Skeletal muscle tissue (tissue), 4 donors: ENCODE data around the gene MELK. TPM values are rescaled to one million over a fixed set of nuclear protein-coding genes. Genes with fewer than 3 reads are reported as not detected.
A peak's percentile ranks its signal among the peaks of the same experiment; 100 is the strongest.
"Not testable (repeated sequence)": the region's sequence is repeated elsewhere in the genome, so short reads cannot be mapped to it uniquely, and the experiment has no call there.

ENCODE experiments used
- H3K27ac ChIP-seq: one replicate; pipeline ENCODE4 v1.7.0; 2013; ENCODE audit warnings: mild to moderate bottlenecking, low read depth, low read length, inconsistent platforms
- H3K27me3 ChIP-seq, 3 donors: one replicate each; pipeline ENCODE4 v1.7.0; 2013; ENCODE audit warnings: low read length in 3 of 3; ENCODE audit not compliant: control insufficient read depth in 3 of 3, insufficient read depth in 3 of 3
- H3K36me3 ChIP-seq, 3 donors: one replicate each; pipeline ENCODE4 v1.7.0; 2013; ENCODE audit warnings: low read length in 3 of 3; ENCODE audit not compliant: control insufficient read depth in 3 of 3, insufficient read depth in 3 of 3
- H3K4me1 ChIP-seq, 3 donors: one replicate each; pipeline ENCODE4 v1.7.0; 2013; ENCODE audit warnings: low read length in 3 of 3, mild to moderate bottlenecking in 3 of 3; ENCODE audit not compliant: control insufficient read depth in 3 of 3, insufficient read depth in 3 of 3
- H3K4me3 ChIP-seq, 3 donors: one replicate each; pipeline ENCODE4 v1.7.0; 2013; ENCODE audit warnings: low read length in 3 of 3
- H3K9ac ChIP-seq, 3 donors: one replicate each; pipeline ENCODE4 v1.7.0; 2013; ENCODE audit warnings: low read length in 3 of 3, mild to moderate bottlenecking in 3 of 3, moderate library complexity in 2 of 3, low read depth in 1 of 3
- H3K9me3 ChIP-seq, 3 donors: one replicate each; pipeline ENCODE4 v1.7.0; 2013; ENCODE audit warnings: low read length in 3 of 3; ENCODE audit not compliant: control insufficient read depth in 3 of 3
- total RNA-seq: library from RNA; depleted of rRNA; stranded (reverse); fragments of >200 nt; gene quantifications from one replicate; pipeline ENCODE4 v1.2.3, GENCODE V29; 2014
- donor health status: Osteomylitis.

Gene MELK
- total RNA-seq, result 6.3 TPM

DNA sequence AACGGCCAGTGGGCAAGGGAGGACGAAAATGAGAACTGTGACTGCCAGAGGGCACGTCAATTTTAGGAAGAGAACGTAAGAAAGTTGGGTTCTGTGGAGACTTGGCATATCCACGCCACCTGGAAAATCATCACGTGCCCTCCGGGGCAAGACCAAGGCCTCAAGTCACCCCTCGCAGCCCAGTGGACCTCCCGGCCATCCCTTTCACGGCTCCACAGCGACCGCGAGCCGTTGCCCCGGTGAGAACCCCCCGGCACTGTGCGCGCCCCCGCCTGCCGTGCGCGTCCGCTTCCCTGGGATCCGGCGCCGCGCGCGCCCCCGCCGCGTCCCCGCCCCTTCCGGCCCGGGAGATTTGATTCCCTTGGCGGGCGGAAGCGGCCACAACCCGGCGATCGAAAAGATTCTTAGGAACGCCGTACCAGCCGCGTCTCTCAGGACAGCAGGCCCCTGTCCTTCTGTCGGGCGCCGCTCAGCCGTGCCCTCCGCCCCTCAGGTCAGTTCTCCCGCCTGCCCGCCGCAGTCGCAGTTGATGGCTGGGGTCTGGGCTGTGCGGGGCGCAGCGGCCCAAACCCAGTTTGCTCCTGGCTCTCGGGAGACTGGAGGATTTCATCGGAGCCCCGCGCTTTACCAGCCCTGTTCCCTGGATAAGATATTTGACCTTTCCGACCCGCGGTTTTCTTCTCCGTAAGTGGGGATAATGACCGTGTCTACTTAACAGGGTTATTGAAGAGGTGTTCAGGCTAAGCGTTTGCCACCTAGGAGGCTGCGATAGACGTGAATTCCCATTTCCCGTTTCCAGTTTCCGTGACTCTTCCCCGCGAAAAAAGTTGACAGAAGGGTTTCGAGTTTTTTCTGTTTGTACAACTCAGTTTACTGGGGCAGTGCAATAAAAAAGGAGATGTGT lies at the start of gene MELK:
TSS of gene MELK (plus strand) at position 381 of the 904 bp plus-strand sequence. CDS start 8,787 bp downstream, outside the sequence.
- Histone ChIP-seq H3K4me3 (peak within 1 kb of the TSS; percentile 90 to 96 (median 95)), H3K27me3 (no peaks in the 10 kb centered on the region), H3K9ac (peak within 1 kb of the TSS; percentile 76 to 88 (median 77)), H3K9me3 (no peaks in the 10 kb centered on the region), H3K4me1 (peaks cover 5 to 17% (median 11%) of the 10 kb centered on the region in 3 donors), H3K36me3 (no peaks in the 10 kb centered on the region), H3K27ac (peak within 1 kb of the TSS; percentile 30)

DNA sequence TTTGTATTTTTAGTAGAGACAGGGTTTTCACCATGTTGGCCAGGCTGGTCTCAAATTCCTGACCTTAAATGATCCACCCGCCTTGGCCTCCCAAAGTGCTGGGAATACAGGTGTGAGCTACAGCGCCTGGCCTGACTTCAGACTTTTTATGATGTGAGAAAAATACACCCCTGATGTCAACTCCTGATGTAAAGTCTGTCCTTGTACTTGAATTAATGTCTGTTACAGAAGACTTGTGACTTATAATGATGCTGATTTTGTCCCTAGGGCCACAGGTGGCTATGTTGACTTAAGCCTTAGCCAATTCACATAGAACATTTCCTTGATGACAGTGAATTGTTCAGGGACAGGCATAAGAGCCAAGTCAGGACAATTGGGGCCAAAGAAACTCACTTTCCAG lies 42.5 kb upstream of the MELK start:
- no peak overlapping the region for H3K9ac ChIP-seq
- H3K27ac ChIP-seq, result no peak overlapping the region
- H3K4me1 ChIP-seq, result no peaks in the 10 kb centered on the region
- no peak overlapping the region for H3K4me3 ChIP-seq
- H3K27me3 ChIP-seq, result no peaks in the 10 kb centered on the region
- H3K36me3 ChIP-seq, result no peaks in the 10 kb centered on the region
- no peaks in the 10 kb centered on the region for H3K9me3 ChIP-seq

- Histone ChIP-seq H3K27me3 (no peaks in the 10 kb centered on the region), H3K4me3 (no peak overlapping the region), H3K9me3 (no peaks in the 10 kb centered on the region), H3K9ac (no peak overlapping the region), H3K36me3 (no peaks in the 10 kb centered on the region), H3K4me1 (no peaks in the 10 kb centered on the region), H3K27ac (no peak overlapping the region)
Observed at GRCh38 chr9:36532353-36532752, 40.3 kb upstream of the MELK start.

DNA sequence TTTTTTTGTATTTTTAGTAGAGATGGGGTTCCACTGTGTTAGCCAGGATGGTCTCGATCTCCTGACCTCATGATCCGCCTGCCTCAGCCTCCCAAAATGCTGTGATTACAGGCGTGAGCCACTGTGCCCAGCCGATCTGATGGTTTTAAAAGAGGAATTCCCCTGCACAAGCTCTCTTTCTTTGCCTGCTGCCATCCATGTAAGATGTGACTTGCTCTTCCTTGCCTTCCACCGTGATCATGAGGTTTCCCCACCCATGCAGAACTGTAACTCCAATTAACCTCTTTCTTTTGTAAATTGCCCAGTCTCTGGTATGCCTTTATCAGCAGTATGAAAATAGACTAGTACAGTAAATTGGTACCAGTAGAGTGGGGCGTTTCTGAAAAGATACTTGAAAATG lies 39.0 kb upstream of the MELK start:
- not testable (repeated sequence) for H3K36me3 ChIP-seq, H3K4me1 ChIP-seq, H3K9me3 ChIP-seq, H3K4me3 ChIP-seq, H3K27ac ChIP-seq, H3K27me3 ChIP-seq, H3K9ac ChIP-seq

- no peaks in the 10 kb centered on the region for H3K9me3 ChIP-seq
- H3K36me3 ChIP-seq, result no peaks in the 10 kb centered on the region
- no peak overlapping the region for H3K4me3 ChIP-seq
- H3K4me1 ChIP-seq, result no peaks in the 10 kb centered on the region
- no peak overlapping the region for H3K9ac ChIP-seq
- H3K27ac ChIP-seq, result no peak overlapping the region
- no peaks in the 10 kb centered on the region for H3K27me3 ChIP-seq
Observed at GRCh38 chr9:36535107-36535506, 37.6 kb upstream of the MELK start.

GRCh38 chr9:36537861-36538260 lies 34.8 kb upstream of the MELK start:
- Histone ChIP-seq H3K27me3 (no peaks in the 10 kb centered on the region), H3K4me3 (no peak overlapping the region), H3K27ac (no peak overlapping the region), H3K4me1 (no peaks in the 10 kb centered on the region), H3K9me3 (no peaks in the 10 kb centered on the region), H3K36me3 (no peaks in the 10 kb centered on the region), H3K9ac (no peak overlapping the region)

DNA sequence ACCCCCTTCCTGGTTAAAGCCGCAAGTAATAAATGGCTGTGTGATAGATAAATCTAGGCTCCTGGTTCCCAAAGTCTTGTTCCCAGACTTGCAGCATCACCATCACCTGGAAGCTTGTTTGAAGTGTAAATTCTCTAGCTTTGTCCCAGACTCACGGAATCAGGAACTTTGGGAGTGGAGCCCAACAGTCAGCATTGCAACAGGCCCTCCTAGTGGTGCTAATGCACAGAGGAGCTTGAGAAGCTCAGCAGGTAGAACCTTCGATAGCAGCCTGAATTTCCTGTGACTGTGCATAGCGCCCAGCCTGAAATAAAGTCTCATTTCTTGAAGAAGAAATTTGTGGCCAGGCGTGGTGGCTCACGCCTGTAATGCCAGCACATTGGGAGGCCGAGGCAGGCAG lies 30.3 kb upstream of the MELK start:
- Histone ChIP-seq H3K9ac (no peak overlapping the region), H3K27me3 (no peaks in the 10 kb centered on the region), H3K9me3 (no peaks in the 10 kb centered on the region), H3K4me3 (no peak overlapping the region), H3K27ac (no peak overlapping the region), H3K36me3 (no peaks in the 10 kb centered on the region), H3K4me1 (no peaks in the 10 kb centered on the region)

DNA sequence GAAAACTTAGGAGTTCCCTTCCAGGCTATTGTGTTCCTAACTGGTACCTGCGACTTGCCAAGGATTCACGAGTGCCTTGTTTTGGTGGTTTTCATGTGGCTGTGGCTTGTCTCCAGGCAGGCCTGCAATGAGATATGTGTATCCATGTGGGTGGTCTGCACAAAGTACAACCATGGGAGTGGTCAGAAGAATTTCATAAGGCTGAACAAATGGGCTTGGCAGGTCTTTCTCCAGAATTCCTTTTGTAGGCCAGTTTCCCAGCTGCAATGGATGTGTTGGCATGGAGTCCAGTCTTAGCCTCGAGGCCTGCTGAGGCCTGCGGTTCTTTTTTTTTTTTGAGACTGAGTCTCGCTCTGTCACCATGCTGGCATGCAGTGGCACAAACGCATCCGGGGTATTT lies 28.8 kb upstream of the MELK start:
- Histone ChIP-seq H3K27me3 (peaks cover 0 to 4% (median 0%) of the 10 kb centered on the region in 3 donors), H3K27ac (no peak overlapping the region), H3K9ac (no peak overlapping the region), H3K9me3 (no peaks in the 10 kb centered on the region), H3K36me3 (no peaks in the 10 kb centered on the region), H3K4me1 (no peaks in the 10 kb centered on the region), H3K4me3 (no peak overlapping the region)

- no peaks in the 10 kb centered on the region for H3K4me1 ChIP-seq
- no peaks in the 10 kb centered on the region for H3K36me3 ChIP-seq
- H3K9me3 ChIP-seq, result no peaks in the 10 kb centered on the region
Observed at GRCh38 chr9:36547598-36547997, 25.1 kb upstream of the MELK start.

DNA sequence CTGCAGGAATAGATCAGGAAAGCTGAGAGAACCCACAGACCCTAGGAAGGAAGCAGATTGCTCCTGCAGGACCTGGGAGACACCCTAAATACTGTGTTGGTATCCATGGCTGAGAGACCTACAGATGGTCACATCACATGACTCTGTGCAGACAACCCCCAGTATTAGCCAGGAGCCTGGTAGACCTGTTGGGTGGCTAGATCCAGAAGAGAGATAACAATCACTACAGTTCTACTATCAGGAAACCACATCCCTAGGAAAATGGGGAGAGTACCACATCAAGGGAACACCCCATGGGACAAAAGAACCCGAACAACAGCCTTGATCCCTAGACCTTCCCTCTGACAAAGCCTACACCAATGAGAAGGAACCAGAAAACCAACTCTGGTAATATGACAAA lies 24.2 kb upstream of the MELK start:
- Histone ChIP-seq H3K27ac (no peak overlapping the region), H3K4me1 (no peaks in the 10 kb centered on the region), H3K9ac (no peak overlapping the region), H3K36me3 (no peaks in the 10 kb centered on the region), H3K4me3 (no peak overlapping the region), H3K27me3 (peaks cover 0 to 4% (median 0%) of the 10 kb centered on the region in 3 donors), H3K9me3 (no peaks in the 10 kb centered on the region)

More at GRCh38 chr9:36547598-36547997, 25.1 kb upstream of the MELK start:
- H3K4me3 ChIP-seq, result no peak overlapping the region
- H3K9ac ChIP-seq, result no peak overlapping the region
- no peak overlapping the region for H3K27ac ChIP-seq
- H3K27me3 ChIP-seq, result peaks cover 0 to 4% (median 0%) of the 10 kb centered on the region in 3 donors
